GM18517 (cell line): Measurements from ENCODE around the gene UNK.
"Not testable (repeated sequence)": the region's sequence is repeated elsewhere in the genome, so short reads cannot be mapped to it uniquely, and the experiment has no call there.

Experiments
- ATAC-seq: cut with Tn5 transposase; IDR thresholded peaks from one replicate; pipeline ENCODE4 v1.9.1; 2021; ENCODE audit warnings: mild to moderate bottlenecking, moderate library complexity; ENCODE audit not compliant: unreplicated experiment

The UNK gene

DNA sequence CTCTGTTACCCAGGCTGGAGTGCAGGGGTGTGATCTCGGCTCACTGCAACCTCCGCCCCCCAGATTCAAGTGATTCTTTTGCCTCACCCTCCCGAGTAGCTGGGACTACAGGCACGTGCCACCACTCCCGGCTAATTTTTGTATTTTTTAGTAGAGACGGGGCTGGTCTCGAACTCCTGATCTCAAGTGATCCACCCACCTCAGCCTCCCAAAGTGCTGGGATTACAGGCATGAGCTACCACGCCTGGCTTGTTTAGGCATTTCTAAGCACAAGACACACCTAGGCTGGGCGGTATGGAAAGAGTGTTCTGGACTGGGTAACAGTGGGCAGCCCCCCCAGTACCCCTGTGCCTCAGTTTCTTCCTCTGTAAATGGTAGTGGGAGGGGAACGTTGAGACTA is 85.6 kb downstream of the UNK start:
- ATAC-seq: not testable (repeated sequence)

- ATAC-seq: no peak
Observed at GRCh38 chr17:75872434-75873351, 88.1 kb downstream of the UNK start.

DNA sequence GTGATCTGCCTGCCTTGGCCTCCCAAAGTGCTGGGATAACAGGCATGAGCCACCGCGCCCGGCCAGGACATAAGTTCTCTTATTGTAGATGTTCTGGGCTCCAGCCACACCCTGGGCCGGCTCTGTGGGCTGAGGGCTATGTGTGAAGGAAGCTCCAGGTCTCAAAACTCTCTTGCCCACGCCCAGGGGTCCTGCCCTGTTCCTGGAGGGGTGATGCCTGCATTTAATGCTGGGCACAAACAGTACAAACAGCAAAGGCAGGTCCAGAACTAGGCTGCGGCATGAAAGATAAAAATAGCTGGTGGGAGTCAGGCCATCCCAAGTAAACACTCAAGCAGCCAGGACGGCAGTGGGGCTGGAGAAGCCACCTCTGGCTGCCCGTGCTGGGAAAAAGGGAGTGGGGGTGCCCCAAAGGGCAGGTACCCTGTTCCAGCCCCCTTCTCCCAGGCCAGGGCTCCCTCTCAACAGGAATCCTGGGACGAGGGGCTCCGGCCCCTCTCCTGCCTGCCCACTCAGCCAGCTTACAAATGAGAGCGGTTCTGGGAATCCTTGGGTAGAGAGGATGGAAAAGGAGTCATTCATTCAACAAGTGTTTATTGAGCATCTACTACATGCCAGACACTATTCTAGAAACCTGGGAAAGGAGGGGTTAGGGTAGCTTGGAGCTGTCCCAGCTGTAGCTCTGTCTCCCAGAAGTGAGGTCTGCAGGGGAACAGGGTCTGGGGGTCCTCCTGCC is 89.1 kb downstream of the UNK start:
- no peak for ATAC-seq

GRCh38 chr17:75874323-75875181 is 89.9 kb downstream of the UNK start:
- no peak for ATAC-seq
